Measurements from ENCODE around the gene SOST. TPM values are rescaled to one million over a fixed set of nuclear protein-coding genes. Genes with fewer than 3 reads are reported as not detected.

The SOST gene
- total and polyA plus RNA-seq, 2 donors (not counting 3 experiments of a cell fraction or from before 2014, with no cell fraction given): not detected

DNA sequence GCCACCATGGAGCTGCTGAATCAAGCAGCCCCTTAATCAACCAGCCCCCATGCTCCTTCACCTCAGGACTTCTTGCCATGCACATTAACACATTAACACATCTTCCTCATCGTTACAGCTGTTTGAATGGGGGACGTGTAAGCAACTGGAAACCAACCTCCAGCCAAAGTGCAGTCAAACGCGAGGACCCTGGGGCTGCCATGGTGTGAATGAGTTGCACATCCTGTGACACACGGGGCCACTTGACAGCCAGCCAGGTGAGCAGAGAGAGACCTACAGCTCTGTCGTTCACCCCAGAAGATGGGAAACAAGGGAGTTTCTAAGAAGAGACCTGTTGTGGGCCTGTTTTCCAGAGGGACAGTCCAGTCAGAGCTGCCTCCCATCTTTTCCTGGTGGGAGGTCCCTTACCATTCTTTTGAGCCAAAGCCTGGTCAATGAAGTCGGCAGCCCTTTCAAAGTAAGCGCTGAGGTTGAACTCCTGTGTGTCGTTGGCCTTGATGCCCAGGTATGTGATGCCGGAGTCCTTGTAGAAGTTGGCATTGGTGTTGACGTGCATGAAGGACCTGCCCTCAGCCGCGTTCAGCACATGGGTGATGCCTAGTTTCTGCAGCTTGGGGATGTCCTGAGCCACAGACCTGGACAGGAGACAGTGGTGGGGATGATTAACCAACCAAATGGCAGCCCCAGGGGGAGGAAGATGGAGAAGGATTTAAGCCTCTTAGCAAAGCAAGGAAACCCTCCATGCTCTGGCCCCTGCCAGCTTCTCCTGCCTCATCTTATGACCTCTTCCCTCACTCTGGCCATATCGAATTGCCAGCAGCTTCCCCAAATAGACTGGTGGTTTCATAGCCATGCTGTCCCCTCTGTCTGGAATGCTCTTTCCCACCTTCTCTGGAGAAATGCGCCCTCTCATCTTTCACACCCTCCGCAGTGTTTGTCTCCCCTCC is 16.0 kb upstream of the SOST start:
- peaks cover 10% of the 10 kb centered on the region for H3K79me2 ChIP-seq (ENCODE audit: control insufficient read depth, insufficient read depth, low read length)
- no TSS peak for BruUV-seq (replicated peaks)
- FAIRE-seq: no peak
- ChIA-PET POLR2A (no interaction called here), CTCF (interaction anchor here (1.3 to 4.5 kb wide), 3 partner anchors 8 to 72 kb away, joined by 4 to 27 read pairs (median 10); partner anchors contain the start of gene CD300LG)
- DNase-seq (ENCODE audit: low read depth, low spot score): no peak
- no peaks in the 10 kb centered on the region for H4K20me1 ChIP-seq (replicated peaks; ENCODE audit: control insufficient read depth, extremely low read depth, insufficient read depth, low read length)
- no peaks in the 10 kb centered on the region for H3K9me3 ChIP-seq (replicated peaks; ENCODE audit: control insufficient read depth, insufficient read depth, low read length)
- H3K9ac ChIP-seq (replicated peaks; ENCODE audit: extremely low read depth, insufficient read depth, low read length): no peak overlapping the region
- no peak overlapping the region for H3K4me3 ChIP-seq (replicated peaks in 1 of 3; ENCODE audit: insufficient read depth in 1 of 3, low read depth in 1 of 3, low read length in 3 of 3)
- H3K4me2 ChIP-seq (ENCODE audit: insufficient read depth, low read length): no peak overlapping the region
- TF ChIP-seq EZH2 (IDR thresholded peaks at IDR 0.05; ENCODE audit: borderline replicate concordance, low read depth, low read length, severe bottlenecking) (no peak), POLR2A (IDR thresholded peaks at IDR 0.05; ENCODE audit: low read depth, low read length) (no peak), MYC (IDR thresholded peaks at IDR 0.05; ENCODE audit: low read depth, low read length) (no peak), POLR2AphosphoS5 (IDR thresholded peaks at IDR 0.05; ENCODE audit: insufficient read depth, low read depth, low read length) (no peak), JUN (IDR thresholded peaks at IDR 0.05; ENCODE audit: borderline replicate concordance, insufficient read depth, insufficient read length, low read depth) (no peak), FOS (IDR thresholded peaks at IDR 0.05; ENCODE audit: borderline replicate concordance, insufficient read depth, low read length) (no peak), GATA2 (IDR thresholded peaks at IDR 0.05; ENCODE audit: insufficient read depth, insufficient read length, low read depth, low read length) (no peak)
- TF ChIP-seq, protein P1, sequence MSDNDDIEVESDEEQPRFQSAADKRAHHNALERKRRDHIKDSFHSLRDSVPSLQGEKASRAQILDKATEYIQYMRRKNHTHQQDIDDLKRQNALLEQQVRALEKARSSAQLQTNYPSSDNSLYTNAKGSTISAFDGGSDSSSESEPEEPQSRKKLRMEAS (IDR thresholded peaks at IDR 0.05; ENCODE audit: insufficient read depth, insufficient read length): no peak
- TF ChIP-seq, protein P2, sequence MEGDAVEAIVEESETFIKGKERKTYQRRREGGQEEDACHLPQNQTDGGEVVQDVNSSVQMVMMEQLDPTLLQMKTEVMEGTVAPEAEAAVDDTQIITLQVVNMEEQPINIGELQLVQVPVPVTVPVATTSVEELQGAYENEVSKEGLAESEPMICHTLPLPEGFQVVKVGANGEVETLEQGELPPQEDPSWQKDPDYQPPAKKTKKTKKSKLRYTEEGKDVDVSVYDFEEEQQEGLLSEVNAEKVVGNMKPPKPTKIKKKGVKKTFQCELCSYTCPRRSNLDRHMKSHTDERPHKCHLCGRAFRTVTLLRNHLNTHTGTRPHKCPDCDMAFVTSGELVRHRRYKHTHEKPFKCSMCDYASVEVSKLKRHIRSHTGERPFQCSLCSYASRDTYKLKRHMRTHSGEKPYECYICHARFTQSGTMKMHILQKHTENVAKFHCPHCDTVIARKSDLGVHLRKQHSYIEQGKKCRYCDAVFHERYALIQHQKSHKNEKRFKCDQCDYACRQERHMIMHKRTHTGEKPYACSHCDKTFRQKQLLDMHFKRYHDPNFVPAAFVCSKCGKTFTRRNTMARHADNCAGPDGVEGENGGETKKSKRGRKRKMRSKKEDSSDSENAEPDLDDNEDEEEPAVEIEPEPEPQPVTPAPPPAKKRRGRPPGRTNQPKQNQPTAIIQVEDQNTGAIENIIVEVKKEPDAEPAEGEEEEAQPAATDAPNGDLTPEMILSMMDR (IDR thresholded peaks at IDR 0.05; ENCODE audit: extremely low read depth in 1 of 2, insufficient read depth in 1 of 2, low read depth in 1 of 2, low read length in 2 of 2): no peak
- dilution Hi-C loops (cut with MboI; ENCODE audit: extremely low pct_ligation_motif_present, low sequenced_read_pairs): no loop called here
- no peaks in the 10 kb centered on the region for H3K9me1 ChIP-seq (replicated peaks; ENCODE audit: control insufficient read depth, extremely low read depth, insufficient read depth, low read length)
- H3K4me1 ChIP-seq (ENCODE audit: control insufficient read depth, extremely low read depth, insufficient read depth, low read length): peaks cover 9% of the 10 kb centered on the region
- H2AFZ ChIP-seq (ENCODE audit: low read depth, low read length): no peak overlapping the region
- no peak overlapping the region for H3K27ac ChIP-seq (ENCODE audit: insufficient read depth, low read depth, low read length)
- no peaks in the 10 kb centered on the region for H3K27me3 ChIP-seq (ENCODE audit: control insufficient read depth in 2 of 2, insufficient read depth in 2 of 2, low read length in 2 of 2)
- intact Hi-C loops (cut with micrococcal nuclease): no loop called here
- peaks cover 16 to 30% of the 10 kb centered on the region in 2 experiments for H3K36me3 ChIP-seq (ENCODE audit: control insufficient read depth in 2 of 2, extremely low read depth in 1 of 2, insufficient read depth in 2 of 2, low read length in 2 of 2)
